HG02885 (cell line): ENCODE results near the gene CDC6.

Experiments
- ATAC-seq: cut with Tn5 transposase; IDR thresholded peaks from one replicate; pipeline ENCODE4 v1.9.1; 2021; ENCODE audit warnings: mild to moderate bottlenecking; ENCODE audit not compliant: unreplicated experiment, poor library complexity

Gene CDC6

GRCh38 chr17:40335620-40336019, 47.9 kb downstream of the CDC6 start:
- no peak for ATAC-seq

DNA sequence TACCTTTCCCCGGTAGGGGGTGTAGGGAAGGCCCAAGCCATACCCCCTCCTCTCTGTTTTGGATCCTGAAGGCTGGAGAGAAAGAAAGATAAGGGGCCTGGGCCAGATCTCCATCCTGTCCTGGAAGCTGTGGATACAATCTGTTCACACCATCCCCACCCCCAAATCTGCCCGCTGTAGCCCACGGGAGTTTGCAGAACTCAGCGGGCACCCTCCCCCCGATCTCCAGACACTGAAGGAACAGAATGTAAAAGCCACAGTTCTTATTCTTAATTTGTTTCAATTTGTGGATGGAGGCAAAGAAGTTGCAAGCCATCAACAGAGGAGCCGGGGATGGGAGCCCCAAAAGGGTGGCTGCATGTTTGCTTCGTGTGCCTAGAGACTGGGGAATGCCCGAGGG, 49.7 kb downstream of the CDC6 start:
- no peak for ATAC-seq

GRCh38 chr17:40338058-40338457, 50.4 kb downstream of the CDC6 start:
- no peak for ATAC-seq

DNA sequence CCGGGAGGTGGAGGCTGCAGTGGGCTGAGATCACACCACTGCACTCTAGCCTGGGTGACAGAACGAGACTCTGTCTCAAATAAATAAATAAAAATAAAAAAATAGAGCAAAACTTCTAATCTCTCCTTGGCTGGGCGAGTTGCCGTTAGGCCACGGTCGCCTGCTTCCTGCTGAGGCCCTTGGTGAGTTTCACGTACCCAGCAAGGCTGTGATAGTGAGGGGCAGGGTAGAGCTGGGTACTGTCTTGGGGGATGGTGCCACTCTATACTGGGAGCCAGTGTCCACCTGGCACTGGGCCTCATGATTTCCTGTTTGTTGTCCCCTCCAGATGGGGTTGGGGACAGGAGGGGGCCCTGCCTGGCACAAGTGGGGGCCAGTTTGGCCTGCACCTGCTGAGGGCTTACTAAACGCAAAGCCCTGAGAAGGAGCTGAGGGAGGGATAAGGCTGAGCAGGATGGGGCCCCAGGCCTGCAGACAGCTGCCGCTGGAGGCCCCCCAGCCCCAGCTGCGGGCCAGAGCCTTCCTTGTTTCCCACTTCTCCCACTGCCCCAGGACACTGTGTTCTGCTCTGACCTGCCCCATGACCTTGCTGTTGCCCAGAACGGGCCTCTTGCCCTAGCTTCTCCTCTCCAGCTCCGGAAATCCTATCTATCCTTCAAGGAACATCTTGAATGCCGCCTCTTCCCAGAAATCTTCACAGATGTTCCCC, 51.4 kb downstream of the CDC6 start:
- no peak for ATAC-seq

GRCh38 chr17:40340327-40340726, 52.6 kb downstream of the CDC6 start:
- ATAC-seq = no peak

DNA sequence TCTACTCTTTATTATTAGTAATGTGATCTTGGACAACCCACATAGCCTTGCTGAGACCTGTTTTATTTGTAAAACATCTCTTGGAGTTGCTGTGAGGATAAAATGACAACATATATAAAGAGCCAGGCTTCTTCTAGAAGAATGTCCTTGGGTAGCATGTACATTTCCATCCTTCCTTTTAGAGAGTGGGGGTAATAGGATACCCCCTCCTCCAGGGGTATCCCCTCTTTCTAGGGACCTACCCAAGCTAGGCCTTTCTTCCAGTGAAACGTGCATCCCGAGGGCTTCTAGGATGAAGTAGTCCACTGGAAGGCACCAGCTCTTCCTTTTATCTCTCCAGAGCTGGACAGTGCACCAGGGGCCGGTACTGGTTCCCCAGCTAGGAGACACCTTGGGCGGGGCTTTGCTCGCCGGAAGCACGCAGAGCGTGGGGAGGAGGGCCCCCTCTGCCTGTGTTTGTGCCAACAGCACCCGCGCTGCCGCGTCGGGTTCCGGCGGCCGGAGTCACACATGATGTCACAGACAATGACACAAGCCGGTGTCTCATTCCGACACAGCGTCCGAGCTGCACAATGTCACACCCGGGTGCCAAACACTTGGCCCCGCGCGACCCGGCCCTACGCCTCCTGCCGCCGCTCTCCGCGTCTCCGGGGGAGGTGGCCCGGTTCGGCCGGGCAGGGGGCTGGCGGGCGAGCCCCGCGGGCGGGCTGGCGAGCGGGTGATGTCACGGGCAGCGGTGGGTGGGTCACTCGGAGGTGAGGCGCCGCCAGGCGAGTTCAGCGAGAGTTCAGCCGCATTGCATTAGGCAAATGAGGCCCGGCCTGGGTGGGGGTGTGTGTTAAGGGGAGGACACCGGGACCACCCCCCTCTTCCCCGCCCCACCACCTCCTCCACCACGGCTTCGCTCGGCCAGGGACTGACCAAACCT, 53.5 kb downstream of the CDC6 start:
- peak; percentile 71 for ATAC-seq

GRCh38 chr17:40341808-40342503, 54.3 kb downstream of the CDC6 start:
- no peak for ATAC-seq

- no peak for ATAC-seq
Observed at GRCh38 chr17:40342504-40343218, 55.0 kb downstream of the CDC6 start.

DNA sequence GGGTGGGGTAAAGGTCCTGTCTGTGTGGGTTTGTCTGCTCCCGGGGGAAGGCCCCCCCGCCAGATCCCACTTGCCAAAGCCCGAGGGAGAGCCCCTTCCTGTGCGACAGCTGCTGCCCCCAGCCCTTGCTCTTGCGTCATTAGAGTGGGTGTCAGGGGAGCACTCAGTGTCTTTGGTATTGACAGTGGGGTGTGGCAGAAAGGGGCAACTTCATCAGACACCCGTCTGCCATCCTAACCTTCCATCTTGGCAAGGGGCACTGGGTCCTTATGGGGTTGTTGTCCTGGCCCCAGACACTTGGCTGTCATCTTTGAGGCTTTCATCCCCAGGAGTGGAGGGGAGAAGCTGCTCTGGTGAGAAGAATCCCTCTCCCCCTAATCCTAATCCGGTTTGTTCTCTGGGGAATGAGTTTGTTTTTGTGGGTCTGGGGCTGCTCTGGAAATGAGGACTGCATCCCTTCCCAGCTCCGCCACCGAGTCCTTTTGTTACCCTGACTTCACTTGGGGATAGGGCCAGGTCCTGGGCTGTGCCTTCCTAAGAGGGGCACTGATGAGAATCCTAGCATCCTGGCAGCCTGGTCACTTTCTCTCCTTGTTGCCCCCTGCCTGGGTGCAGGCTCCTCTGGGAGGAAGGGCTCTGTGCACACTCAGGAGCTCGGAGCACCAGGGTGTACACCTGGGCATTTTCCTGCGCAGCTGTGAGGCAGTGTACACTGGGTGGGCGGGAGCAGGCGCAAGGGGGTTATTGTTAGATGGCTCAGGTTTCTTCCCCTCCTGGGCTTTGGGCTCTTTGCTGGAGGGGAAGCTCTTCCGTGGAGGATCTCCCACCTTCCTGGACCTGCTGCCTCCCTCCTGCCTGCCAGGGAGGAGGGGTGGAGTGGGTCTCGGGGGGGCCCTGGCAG, 55.8 kb downstream of the CDC6 start:
- ATAC-seq = no peak

GRCh38 chr17:40344421-40345160, 56.9 kb downstream of the CDC6 start:
- no peak for ATAC-seq

- no peak for ATAC-seq
Observed at GRCh38 chr17:40345161-40345993, 57.7 kb downstream of the CDC6 start.

- no peak for ATAC-seq
Observed at GRCh38 chr17:40345994-40346764, 58.5 kb downstream of the CDC6 start.

DNA sequence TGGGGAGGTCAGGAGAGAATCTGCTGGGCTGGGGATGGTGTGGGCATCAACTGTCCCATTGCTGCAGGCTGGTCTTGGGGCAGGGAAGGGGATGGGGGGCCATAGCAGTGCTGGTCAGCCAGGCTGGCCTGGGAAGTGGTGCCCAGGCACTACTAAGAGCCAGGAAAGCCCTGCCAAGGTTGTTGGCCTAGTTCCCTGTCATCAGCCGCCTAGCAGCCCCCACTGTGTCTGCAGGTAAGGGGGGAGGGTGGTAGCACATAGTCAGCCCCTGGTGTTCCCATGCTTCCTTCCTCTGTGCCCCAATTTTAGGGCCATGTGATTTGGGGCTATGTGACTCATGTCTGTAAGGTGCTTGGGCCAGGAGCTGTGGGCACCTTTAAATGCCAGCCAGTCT, 59.1 kb downstream of the CDC6 start:
- ATAC-seq = no peak

DNA sequence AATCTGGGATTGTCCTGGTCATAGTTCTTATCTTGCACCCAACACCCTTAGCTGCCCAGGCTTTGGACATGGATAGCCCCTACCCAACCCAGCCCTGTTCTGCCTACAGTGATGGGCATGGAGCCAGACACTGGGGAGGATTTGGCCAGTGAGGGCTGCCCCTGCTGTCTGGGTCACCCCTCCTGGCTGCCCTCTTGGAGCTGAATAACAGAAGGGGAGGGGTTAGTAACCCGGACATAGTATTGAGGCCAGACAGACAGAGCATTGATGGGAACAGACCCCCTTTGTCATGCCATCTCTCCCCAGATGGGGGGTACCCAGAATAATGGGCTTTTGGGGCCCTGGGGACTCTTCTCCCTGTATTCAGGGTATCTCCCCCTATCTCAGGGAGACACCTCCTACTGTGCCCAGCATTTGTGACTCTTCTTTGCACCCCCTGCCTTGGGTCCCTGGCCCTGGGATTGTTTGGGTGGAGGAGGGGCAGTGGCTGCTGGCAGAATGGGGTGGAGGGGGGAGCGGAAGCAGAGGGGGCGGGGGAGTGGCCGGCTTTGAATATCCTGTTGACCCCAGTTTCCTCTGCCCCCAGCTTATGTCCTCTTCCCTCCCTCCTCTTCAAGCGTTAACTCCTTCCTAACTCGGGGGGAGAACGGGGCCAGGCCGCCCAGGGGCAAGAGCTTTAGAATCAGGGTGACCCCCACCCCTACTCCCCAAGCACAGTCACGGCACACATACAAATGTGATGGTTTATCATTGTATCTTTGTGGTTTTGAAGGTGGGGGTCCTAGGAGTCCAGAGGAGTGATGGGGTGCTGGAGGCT, 59.8 kb downstream of the CDC6 start:
- no peak for ATAC-seq

DNA sequence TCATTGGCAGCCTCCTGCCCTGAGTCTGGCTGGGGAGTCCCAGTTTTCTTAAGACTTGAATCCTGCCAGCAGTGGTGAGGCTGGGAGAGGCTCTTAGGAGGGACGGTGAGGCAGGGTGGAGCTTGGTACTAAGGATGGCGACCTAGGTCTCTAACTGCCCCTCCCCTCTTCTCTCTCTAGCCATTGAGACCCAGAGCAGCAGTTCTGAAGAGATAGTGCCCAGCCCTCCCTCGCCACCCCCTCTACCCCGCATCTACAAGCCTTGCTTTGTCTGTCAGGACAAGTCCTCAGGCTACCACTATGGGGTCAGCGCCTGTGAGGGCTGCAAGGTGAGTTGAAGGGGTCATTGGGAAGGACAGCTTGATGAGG, 60.4 kb downstream of the CDC6 start:
- ATAC-seq = no peak
